Neural cell (in vitro differentiated cells): ENCODE results near the gene GPR42.

Source experiments
- EP300 ChIP-seq: fragments of 450-650 bp; conservative IDR thresholded peaks from 2 replicates; pipeline ENCODE4 v1.6.1; 2014; ENCODE audit warnings: antibody characterized with exemption, mild to moderate bottlenecking, moderate library complexity; ENCODE audit not compliant: poor library complexity, severe bottlenecking
- EZH2 ChIP-seq: fragments of 200-600, 300-800 bp; shearing (Covaris generic), sonication (generic); IDR thresholded peaks from 2 replicates; pipeline ENCODE4 v1.6.1; 2014; ENCODE audit warnings: antibody characterized with exemption, low read length, borderline replicate concordance, mild to moderate bottlenecking; ENCODE audit not compliant: insufficient read depth, poor library complexity, severe bottlenecking
- POLR2AphosphoS5 ChIP-seq: IDR thresholded peaks from 2 replicates; pipeline ENCODE4 v1.6.1; 2012
- RAD21 ChIP-seq: fragments of 450-650 bp; conservative IDR thresholded peaks from 2 replicates; pipeline ENCODE4 v1.6.1; 2014; ENCODE audit warnings: antibody characterized with exemption, mild to moderate bottlenecking, moderate library complexity
- SMC3 ChIP-seq: fragments of 450-650 bp; conservative IDR thresholded peaks from 2 replicates; pipeline ENCODE4 v1.6.1; 2014; ENCODE audit warnings: antibody characterized with exemption, mild to moderate bottlenecking, moderate library complexity; ENCODE audit not compliant: poor library complexity
- TAF1 ChIP-seq: IDR thresholded peaks from 2 replicates; pipeline ENCODE4 v1.6.1; 2012; ENCODE audit warnings: low read depth
- TF ChIP-seq, protein P1 (sequence below): fragments of 450-650 bp; IDR thresholded peaks from 2 replicates; pipeline ENCODE4 v1.5.1; 2014; ENCODE audit warnings: antibody characterized with exemption, mild to moderate bottlenecking, moderate library complexity; ENCODE audit not compliant: poor library complexity, severe bottlenecking
- TF ChIP-seq, protein P2 (sequence below): IDR thresholded peaks from 2 replicates; pipeline ENCODE4 v1.6.1; 2012; ENCODE audit warnings: borderline replicate concordance

DNA sequence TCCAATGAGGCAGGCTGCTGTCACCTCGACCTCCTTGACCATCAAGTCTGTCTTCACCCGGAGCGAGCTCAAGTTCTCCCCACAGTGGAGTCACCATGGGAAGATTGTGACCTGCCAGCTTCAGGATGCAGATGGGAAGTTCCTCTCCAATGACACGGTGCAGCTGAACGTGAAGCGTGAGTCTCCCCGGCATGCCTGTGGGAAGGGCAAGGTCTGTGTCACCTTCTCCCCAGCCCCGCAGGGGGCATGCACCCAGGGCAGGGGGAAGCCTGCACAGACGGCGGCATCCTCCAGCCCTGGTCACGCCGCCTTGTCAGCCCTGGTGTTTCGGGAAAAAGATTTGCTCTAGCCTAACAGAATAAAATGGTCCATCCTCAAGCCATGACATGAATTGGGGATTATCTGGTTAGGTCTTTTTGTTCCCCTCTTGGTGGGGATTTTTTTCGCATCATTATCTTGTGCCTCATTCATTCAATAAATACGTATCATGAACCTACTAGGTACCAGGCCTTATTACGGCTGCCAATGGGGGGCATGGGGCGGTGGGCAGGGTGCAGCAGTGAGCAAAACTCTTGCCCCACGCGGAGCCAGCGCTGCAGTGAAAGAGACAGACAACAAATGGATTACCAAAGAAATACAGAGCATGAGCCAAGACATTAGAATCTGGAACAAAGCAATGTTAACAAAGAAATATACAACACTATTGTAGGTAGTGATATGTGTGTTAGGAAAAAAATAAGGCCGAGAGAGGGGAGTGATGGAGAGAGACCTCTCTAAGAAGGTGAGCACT, 34.5 kb upstream of the GPR42 start:
- TF ChIP-seq, protein P1, sequence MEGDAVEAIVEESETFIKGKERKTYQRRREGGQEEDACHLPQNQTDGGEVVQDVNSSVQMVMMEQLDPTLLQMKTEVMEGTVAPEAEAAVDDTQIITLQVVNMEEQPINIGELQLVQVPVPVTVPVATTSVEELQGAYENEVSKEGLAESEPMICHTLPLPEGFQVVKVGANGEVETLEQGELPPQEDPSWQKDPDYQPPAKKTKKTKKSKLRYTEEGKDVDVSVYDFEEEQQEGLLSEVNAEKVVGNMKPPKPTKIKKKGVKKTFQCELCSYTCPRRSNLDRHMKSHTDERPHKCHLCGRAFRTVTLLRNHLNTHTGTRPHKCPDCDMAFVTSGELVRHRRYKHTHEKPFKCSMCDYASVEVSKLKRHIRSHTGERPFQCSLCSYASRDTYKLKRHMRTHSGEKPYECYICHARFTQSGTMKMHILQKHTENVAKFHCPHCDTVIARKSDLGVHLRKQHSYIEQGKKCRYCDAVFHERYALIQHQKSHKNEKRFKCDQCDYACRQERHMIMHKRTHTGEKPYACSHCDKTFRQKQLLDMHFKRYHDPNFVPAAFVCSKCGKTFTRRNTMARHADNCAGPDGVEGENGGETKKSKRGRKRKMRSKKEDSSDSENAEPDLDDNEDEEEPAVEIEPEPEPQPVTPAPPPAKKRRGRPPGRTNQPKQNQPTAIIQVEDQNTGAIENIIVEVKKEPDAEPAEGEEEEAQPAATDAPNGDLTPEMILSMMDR: no peak
- TF ChIP-seq EP300 (no peak), POLR2AphosphoS5 (no peak), EZH2 (no peak), SMC3 (no peak), TAF1 (no peak), RAD21 (no peak)
- TF ChIP-seq, protein P2, sequence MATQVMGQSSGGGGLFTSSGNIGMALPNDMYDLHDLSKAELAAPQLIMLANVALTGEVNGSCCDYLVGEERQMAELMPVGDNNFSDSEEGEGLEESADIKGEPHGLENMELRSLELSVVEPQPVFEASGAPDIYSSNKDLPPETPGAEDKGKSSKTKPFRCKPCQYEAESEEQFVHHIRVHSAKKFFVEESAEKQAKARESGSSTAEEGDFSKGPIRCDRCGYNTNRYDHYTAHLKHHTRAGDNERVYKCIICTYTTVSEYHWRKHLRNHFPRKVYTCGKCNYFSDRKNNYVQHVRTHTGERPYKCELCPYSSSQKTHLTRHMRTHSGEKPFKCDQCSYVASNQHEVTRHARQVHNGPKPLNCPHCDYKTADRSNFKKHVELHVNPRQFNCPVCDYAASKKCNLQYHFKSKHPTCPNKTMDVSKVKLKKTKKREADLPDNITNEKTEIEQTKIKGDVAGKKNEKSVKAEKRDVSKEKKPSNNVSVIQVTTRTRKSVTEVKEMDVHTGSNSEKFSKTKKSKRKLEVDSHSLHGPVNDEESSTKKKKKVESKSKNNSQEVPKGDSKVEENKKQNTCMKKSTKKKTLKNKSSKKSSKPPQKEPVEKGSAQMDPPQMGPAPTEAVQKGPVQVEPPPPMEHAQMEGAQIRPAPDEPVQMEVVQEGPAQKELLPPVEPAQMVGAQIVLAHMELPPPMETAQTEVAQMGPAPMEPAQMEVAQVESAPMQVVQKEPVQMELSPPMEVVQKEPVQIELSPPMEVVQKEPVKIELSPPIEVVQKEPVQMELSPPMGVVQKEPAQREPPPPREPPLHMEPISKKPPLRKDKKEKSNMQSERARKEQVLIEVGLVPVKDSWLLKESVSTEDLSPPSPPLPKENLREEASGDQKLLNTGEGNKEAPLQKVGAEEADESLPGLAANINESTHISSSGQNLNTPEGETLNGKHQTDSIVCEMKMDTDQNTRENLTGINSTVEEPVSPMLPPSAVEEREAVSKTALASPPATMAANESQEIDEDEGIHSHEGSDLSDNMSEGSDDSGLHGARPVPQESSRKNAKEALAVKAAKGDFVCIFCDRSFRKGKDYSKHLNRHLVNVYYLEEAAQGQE: no peak
